GM18951 (cell line): ENCODE measurements around the gene TTLL8.
"Not testable (repeated sequence)": the region's sequence is repeated elsewhere in the genome, so short reads cannot be mapped to it uniquely, and the experiment has no call there.

ENCODE experiments used
- POLR2A ChIP-seq: IDR thresholded peaks from 4 replicates; pipeline ENCODE4 v1.6.1; 2011; ENCODE audit warnings: mild to moderate bottlenecking; ENCODE audit not compliant: insufficient read length, insufficient read depth; ENCODE audit errors: extremely low read depth
- in situ Hi-C: fragments of 300-500 bp; cut with MboI; formaldehyde crosslinking; loops from one replicate; pipeline ENCODE4 v1.12.0; 2022; ENCODE audit warnings: low sequenced_read_pairs, mixed read lengths, inconsistent platforms; ENCODE audit not compliant: unreplicated experiment

TTLL8 gene

DNA sequence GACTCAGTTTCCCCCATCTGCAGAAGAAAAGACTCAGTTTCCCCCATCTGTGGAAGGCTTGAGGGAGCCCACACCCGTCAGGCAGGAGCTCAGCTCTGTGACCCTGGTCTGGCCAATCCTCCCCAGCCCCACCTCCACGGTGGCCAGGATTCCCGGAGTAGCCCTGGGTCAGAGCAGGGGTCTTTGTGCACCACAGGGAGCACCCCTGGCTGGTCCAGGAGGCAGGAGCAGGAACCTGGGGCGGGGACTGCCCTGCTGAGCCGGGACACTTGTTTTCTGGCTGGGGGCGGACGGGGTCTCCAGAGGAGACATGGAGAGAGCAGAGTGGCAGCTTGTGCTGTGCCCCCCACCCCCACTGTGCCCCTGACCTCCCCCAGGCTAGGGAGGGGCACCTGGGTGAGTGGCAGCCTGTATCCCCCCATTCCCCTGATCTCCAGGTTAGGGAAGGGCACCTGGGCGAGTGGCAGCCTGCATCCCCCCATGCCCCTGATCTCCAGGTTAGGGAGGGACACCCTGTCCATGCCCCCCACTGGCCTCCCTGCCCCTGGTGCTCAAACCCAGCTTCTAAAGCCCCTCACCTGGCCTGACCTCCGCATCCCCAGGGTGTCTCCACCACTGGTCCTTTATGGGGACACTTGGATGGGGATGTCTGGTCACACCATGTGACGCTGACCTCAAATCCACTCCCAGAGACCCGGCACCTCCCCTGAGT is 64.3 kb downstream of the TTLL8 start:
- in situ Hi-C loops: no loop called here
- TF ChIP-seq POLR2A: no peak

DNA sequence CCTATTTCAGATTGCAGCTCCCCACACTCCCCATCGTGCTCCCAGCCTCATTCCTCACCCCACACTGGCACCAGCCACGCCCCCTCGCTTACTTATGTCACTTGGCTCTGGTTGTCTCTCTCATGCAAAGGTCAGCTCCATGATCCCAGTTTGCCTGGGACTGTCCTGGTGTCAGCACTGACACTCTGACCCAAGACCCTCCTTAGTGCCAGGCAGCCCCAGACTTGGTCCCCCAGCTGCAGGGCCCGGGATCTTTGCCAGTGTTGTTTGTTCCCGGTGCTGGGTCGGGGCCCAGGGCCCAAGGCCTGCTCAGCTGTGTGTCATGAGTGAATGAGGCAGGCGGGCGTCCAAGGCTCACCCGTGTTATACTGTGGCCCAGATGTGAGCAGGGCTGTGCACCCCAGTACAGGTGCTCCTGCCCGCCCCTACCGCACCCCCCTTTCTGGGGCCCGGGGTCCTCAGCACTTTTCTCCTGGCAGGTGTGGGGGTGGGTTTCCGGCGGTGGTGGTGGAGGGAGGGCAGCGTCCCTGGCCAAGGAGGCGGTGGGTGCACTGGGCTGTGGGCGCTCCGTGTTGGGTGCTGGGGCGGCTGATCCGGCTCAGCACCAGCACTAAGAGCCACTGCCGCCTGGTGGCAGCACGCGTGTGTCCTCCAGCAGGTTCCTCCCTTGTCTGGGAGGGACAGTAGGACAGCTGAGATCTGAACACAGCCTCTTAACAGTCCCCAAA is 65.0 kb downstream of the TTLL8 start:
- no peak for TF ChIP-seq POLR2A
- in situ Hi-C loops: no loop called here

DNA sequence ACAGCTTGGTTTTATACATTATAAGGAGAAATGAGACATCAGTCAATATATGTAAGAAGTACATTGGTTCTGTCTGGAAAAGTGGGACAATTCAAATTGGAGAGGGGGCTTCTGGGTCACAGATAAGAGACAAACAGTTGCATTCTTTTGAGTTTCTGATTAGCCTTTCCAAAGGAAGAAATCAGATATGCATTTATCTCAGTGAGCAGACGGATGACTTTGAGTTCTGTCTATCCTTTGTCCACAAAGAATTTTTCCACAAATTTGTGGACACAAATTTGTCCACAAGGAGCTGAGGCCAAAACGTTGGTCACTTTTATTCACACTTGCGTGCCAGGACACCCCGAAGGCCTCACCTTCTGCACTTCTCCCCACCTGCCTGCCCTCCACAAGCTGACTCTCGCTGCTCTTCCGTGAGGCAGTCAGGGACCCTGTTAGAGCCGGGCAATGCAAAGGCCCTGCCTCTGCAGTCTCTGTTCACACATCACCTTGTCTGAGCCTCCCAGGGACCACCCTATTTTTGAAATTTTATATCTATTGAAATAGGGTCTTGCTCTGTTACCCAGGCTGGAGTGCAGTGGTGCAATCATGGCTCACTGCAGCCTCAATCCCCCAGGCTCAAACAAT is 66.1 kb downstream of the TTLL8 start:
- in situ Hi-C loops: no loop called here
- TF ChIP-seq POLR2A: no peak

DNA sequence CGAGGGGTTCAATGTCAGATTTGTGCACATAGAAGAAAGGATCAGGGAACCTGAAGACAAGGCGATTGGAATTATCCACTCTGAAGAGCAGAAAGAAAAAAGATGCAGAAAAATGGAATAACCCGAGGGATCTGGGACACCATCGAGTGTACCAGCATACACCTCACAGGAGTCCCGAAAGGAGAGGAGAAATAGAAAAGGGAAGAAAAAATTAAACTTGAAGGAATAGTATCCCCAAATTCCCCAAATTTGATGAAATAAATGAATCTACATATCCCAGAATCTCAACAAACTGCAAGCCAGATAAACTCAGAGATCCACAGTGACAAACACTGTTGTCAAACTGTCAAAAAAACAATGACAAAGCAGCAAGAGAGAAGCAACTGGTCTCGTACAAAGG is 66.9 kb downstream of the TTLL8 start:
- TF ChIP-seq POLR2A: no peak
- in situ Hi-C loops: no loop called here

DNA sequence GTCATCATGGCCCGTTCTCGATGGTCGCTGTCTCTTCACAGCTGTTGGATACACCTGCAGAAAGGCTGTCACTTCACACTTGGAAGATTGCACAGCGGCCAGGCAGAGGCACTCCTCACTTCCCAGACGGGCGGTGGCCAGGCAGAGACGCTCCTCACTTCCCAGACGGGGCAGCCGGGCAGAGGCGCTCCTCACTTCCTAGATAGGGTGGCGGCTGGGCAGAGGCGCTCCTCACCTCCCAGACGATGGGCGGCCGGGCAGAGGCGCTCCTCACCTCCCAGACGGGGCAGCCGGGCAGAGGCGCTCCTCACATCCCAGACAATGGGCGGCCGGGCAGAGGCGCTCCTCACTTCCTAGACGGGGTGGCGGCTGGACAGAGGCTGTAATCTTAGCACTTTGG is 68.3 kb downstream of the TTLL8 start:
- in situ Hi-C loops: not testable (repeated sequence)

DNA sequence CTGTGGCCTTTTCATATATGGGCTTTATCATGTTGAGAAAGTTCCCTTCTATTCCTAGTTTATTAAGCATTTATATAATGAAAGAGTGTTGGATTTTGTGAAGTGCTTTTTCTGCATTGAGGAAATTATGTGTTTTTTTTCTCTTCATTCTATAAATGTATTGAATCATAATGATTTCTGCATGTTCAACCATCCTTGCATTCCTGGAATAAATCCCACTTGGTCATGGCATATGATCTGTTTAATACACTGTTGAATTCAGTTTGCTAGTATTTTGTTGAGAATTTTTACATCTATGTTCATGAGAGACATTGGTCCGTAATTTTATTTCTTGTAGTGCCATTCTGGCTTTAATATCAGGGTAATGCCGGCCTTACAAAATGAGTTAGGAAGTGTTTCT is 71.8 kb downstream of the TTLL8 start:
- in situ Hi-C loops: no loop called here
- TF ChIP-seq POLR2A: no peak

DNA sequence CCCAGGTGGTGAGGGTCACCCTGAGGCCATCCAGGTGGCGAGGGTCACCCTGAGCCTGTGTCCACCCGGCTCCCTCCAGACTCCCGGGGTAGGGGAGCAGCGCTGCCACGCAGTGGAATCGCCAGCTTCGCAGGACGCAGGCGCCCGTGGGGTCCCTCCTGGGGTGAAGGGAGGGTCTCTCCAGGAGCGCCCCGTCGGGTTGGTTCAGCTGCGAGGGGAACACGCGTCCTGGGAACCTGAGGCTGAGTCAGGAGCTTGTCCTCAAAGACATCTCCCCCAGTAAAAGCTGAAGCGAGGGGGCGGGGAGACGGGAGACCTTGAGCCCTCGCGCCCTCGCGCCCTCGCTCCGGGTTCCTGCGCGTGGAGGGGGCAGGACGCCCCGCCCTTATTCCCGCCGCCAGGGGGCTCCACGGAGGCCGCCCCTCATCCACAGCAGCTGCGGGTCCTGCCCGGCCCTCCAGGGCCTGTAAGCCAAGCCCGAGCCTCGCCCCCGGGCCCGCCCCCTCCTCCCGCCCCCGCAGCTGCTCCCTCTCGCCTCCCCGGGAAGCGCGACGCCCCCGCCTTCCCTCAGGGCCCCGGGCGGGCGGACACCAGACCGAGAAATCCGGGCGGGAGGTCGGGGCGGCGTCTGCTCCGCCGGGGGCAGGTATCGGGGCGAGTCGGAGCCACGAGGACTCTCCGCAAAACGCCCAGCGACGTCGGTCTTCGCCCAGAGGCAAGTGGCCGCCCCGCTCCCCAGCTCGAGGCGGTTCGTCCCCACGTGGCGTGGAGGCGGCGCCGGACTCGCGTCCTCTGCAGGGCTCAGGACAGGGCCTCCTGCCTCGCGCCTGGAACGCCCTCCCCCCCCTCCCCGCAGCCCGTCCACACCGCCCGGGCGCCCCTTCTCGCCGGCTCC is 74.7 kb downstream of the TTLL8 start:
- TF ChIP-seq POLR2A: no peak
- in situ Hi-C loops: no loop called here

DNA sequence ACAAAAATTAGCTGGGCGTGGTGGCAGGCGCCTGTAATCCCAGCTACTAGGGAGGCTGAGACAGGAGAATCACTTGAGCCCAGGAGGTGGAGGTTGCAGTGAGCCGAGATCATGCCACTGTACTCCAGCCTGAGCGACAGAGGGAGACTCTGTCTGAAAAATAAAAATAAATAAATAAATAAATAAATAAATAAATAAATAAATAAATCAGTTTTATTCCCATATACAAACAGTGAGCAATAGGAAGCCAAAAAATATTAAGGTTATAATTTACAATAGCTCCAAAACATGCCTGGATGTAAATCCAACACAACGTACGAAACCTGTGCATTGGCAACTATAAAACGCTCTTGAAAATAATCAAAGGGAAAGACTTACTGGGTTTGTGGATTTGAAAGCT is 76.3 kb downstream of the TTLL8 start:
- in situ Hi-C loops: not testable (repeated sequence)

DNA sequence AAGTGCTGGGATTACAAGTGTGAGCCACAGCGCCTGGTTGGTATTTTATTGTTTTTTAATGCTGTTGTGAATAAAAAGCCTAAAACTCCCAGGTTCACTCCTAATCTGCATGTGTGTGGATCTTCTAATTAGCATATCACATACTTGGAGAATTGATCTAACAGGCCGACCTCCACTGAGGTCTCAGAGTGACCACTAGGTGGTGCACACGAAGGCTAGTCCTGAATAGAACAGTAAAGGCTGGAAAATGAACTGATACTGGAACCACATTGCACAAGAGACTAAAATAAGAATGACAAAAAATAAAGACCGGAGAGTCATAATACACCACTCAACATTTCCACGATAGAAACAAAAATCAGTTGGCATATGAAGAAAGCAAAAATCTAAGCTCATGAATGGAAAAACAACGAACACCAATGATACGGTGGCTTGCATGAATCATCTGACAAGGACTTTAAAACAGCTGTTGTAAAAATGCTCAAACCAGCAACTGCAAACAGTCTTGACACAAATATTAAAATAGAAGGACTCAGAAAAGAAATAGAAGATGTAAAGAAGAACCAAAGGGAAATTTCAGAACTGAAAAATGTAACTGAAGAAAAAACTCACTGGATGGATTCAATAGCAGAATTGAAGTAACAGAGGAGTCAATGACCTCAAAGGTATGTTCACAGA is 78.4 kb downstream of the TTLL8 start:
- in situ Hi-C loops: no loop called here
- no peak for TF ChIP-seq POLR2A

DNA sequence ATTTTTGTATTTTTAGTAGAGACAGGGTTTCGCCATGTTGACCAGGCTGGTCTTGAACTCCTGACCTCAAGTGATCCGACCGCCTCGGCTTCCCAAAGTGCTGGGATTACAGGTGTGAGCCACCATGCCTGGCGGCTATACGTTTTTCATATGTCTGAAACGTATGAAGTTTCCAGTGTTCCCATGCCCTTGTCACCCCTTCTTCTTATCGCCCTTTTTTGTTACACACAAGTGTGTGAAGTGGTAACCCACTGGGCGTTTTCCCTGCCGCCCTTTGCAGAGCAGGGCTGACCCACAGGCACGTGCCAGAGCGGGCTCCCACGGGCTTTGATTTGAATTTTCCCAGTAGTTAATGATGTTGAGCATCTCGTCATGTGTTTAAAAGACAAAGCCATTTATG is 80.5 kb downstream of the TTLL8 start:
- no peak for TF ChIP-seq POLR2A
- in situ Hi-C loops: no loop called here

DNA sequence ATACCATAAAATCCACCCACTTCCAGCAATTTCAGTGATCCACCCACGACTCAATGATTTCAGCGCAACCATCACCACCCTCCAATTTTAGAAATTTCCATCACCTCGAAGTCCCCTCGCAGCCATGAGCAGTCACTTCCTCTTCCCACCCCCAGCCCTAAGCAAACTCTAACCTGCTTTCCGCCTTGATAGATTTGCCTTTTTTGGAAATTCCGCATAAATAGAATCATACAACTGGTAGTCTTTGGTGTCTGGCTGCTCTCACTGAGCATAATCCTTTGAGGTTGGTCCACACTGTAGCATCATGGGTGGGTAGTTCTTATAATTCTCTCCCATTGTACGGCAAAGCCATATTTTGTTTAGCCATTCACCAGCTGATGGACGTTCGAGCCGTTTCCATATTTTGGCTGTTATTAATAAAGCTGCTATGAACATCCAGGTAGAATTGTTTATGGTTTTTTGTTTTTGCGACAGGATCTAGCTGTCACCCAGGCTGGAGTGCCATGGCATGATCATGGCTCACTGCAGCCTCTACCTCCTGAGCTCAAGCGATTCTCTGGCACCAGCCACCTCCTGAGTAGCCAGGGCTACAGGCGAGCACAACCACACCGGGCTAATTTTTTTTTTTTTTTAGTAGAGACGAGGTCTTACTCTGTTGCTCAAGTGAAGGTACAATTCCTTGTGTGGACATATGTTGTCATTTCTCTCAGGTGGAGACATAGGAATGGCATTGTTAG is 81.5 kb downstream of the TTLL8 start:
- no peak for TF ChIP-seq POLR2A
- in situ Hi-C loops: no loop called here
